HepG2 (cell line): ENCODE data around the gene NES. TPM values are rescaled to one million over a fixed set of nuclear protein-coding genes. Genes with fewer than 3 reads are reported as not detected.

Source experiments
- ZNF646 ChIP-seq: sonication (generic); formaldehyde crosslinking; IDR thresholded peaks from 2 replicates; pipeline ENCODE4 v1.9.0; 2021; ENCODE audit warnings: mild to moderate bottlenecking, missing genetic modification reagents
- polyA plus RNA-seq, 8 experiments: library from polyadenylated mRNA; depleted of rRNA in 3 of 8; stranded (reverse) in 7 of 8; unstranded in 1 of 8; fragments of >200 nt; fragmentation: Illumina TruSeq in 4 of 8; extraction: Trizol in 4 of 8; gene quantifications; 2 replicates each; pipeline versions ENCODE4 v1.2.1 to v1.2.3, GENCODE V29; 2011 to 2016; ENCODE audit warnings: low read depth in 4 of 8, missing spikeins in 1 of 8, mixed read lengths in 1 of 8; ENCODE audit not compliant: insufficient read depth in 1 of 8
- total RNA-seq, 5 experiments: library from RNA; depleted of rRNA; stranded (reverse); fragments of >200 nt; fragmentation: Illumina TruSeq; extraction: Trizol; gene quantifications; 2 replicates each; pipeline ENCODE4 v1.2.3, GENCODE V29; 2016; ENCODE audit warnings: low read depth in 1 of 5
- TF ChIP-seq, protein P1 (sequence below): sonication (generic); formaldehyde crosslinking; IDR thresholded peaks from 2 replicates; pipeline ENCODE4 v1.4.0; 2020; ENCODE audit warnings: missing genetic modification reagents

The NES gene
- total and polyA plus RNA-seq, 2 of the 13 experiments (the other 11 are each of a cell fraction or from before 2014, with no cell fraction given) = 1.7 to 16.6 TPM

GRCh38 chr1:156673387-156674121, 3.7 kb downstream of the NES start (continued):
- TF ChIP-seq, protein P1, sequence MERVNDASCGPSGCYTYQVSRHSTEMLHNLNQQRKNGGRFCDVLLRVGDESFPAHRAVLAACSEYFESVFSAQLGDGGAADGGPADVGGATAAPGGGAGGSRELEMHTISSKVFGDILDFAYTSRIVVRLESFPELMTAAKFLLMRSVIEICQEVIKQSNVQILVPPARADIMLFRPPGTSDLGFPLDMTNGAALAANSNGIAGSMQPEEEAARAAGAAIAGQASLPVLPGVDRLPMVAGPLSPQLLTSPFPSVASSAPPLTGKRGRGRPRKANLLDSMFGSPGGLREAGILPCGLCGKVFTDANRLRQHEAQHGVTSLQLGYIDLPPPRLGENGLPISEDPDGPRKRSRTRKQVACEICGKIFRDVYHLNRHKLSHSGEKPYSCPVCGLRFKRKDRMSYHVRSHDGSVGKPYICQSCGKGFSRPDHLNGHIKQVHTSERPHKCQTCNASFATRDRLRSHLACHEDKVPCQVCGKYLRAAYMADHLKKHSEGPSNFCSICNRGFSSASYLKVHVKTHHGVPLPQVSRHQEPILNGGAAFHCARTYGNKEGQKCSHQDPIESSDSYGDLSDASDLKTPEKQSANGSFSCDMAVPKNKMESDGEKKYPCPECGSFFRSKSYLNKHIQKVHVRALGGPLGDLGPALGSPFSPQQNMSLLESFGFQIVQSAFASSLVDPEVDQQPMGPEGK = peak; percentile 36; the same call in 1 of the 2 replicates
- peak; percentile 56; the same call in 1 of the 2 replicates for TF ChIP-seq ZNF646
